HG03280 (cell line): ENCODE data around the gene VSX1.

ENCODE experiments used
- ATAC-seq: cut with Tn5 transposase; IDR thresholded peaks from one replicate; pipeline ENCODE4 v1.9.1; 2021; ENCODE audit warnings: mild to moderate bottlenecking, moderate library complexity; ENCODE audit not compliant: unreplicated experiment

Gene VSX1

DNA sequence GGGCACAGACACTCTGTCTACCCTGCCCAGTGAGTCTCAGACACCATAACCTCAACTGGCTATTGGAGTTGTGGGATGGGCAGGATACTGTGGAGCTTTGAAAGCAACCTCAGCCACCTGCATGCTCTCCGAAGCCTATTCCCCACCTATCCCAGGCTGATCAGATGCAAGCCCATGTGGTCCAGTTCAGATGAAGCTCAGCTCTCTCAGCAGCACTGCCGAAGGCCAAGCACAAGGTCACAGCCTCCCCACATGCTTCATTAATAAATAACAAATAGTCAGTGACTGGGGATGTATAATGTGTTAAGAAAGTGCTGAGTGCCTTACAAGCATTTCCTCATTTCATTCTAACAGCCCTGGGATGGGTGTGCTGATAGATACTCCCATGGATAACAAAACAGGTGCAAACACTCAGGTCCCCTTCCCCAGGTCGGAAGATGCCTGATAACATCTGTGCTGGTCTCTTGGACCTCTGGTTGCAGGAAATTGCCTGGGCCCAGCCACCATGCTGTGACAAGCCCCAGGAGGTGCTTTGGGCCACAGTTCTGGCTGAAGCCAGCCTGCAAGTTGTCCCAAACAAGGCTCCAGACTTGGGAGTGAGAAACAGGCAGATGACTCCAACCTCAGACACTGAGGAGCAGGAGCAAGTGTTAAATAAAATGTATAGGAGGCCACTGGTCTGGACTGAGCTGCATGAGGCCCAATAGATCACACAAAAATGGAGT, 27.7 kb downstream of the VSX1 start:
- ATAC-seq, result no peak

GRCh38 chr20:25053255-25054031, 28.5 kb downstream of the VSX1 start:
- ATAC-seq, result no peak

DNA sequence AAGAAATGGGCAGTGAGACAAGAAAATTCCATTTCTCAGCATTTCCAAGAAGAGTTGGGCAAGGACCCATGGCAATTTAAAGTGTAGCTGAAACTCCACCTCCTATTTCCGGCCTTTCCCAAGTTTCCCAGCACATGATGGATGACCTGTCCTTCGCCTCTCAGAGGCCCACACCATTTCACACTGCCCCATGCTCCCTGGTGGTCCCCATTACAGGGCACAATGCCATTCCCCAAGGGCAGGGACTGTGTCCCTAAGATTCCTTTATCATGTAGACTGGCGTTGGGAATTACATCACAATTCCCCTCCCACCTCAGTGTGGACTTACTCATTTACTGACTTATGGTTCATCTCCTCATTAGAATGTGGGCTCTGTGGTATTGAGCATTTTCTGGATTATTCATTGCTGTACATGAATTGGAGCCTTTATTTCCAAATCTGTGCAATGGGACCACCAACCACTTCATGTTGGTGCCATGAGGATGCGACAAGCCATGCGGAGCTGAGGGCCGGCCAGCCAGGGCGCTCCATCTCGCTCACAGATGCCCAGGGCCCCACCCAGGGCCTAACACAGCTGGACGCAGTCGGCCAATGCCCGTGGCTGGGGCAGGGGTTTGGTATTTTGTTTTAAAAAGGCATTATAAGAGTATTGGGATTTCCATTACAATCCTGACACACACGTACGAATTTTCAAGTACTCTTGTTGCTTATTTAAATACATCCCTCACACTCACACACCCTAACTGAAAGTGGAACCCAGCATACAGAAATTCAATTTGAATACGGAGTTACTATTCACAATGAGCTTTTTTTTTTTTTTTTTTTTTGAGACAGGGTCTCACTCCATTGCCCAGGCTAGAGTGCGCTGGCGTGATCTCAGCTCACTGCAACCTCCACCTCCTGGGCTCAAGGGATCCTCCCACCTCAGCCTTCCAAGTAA, 29.4 kb downstream of the VSX1 start:
- ATAC-seq, result no peak

GRCh38 chr20:25051386-25052155, 30.4 kb downstream of the VSX1 start:
- no peak for ATAC-seq

- no peak for ATAC-seq
Observed at GRCh38 chr20:25050501-25051350, 31.2 kb downstream of the VSX1 start.

GRCh38 chr20:25050082-25050481, 31.9 kb downstream of the VSX1 start:
- ATAC-seq, result no peak

DNA sequence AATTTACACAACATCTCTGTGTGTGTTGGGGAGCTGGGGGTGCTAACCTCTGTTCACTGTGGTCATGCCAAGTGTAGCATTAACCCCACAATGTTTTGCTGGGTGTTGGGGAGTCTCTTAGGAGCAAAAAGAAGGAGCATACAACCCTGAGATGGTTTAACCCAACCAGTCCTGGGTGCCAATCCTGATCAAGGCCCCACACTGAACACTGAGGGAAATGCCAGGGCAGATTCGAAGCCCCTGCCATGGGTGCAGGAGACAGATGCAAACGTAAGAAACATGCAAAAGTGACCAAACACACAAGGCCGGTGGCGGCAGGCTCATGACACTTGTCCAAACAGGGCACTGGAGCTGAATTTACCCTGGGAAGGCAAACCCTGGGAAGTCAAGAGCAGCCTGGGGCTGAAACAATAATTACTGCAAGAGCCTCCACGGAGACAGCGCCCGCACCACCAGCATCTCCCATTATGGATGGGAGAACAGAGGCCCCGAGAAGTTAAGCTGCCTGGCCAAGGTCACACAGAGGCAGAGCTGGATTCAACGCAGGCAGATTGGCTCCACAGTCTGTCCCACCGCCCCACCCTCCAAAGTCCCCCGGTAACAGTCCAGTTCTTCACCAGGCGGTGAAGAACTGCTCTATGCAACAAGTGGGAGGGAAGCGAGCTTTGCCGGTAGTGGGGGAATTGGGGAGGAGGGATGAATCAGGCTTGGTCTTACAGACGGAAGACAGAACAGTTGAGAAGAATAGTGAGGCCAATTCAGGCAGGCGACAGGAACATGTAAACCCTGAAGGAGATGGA, 32.5 kb downstream of the VSX1 start:
- no peak for ATAC-seq

DNA sequence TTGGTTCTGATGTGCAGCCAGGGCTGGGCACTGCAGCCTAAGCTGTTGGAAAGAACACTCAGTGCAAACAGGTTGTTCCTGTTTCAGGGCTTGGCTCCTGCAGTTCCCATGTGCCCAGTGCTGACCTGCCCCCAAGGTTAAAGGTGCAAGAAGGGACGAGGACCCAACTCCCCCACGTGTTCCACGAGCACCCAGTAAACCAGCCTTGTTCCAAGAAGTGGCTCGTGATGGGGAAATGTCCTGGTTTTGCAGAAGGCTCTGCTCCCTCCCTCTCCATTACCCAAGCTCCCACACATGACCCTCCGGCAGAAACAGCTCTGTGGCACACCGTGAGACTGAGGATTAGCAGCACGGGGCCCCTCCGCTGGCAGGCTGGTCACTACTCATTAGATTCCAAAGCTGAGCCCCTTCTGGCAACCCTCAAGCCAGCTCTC, 33.4 kb downstream of the VSX1 start:
- no peak for ATAC-seq

DNA sequence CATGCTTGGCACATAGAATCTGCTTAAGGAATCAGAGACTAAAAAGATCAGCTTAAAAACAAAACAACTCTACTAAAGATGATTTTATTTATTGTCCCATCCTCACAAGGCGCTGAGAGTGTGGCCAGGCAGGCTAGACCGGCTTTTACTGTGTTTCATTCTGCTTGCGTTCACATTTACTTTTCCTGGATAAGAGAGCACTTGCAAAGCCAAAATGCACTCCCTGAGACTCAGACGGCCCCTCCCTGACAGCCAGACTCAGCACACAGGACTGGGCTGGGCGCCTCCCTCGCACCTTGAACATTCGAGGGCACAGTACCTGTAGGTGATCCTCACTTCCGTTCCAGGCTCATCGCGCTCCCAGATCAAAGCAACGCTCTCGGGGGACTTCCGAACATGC, 34.2 kb downstream of the VSX1 start:
- ATAC-seq, result no peak

DNA sequence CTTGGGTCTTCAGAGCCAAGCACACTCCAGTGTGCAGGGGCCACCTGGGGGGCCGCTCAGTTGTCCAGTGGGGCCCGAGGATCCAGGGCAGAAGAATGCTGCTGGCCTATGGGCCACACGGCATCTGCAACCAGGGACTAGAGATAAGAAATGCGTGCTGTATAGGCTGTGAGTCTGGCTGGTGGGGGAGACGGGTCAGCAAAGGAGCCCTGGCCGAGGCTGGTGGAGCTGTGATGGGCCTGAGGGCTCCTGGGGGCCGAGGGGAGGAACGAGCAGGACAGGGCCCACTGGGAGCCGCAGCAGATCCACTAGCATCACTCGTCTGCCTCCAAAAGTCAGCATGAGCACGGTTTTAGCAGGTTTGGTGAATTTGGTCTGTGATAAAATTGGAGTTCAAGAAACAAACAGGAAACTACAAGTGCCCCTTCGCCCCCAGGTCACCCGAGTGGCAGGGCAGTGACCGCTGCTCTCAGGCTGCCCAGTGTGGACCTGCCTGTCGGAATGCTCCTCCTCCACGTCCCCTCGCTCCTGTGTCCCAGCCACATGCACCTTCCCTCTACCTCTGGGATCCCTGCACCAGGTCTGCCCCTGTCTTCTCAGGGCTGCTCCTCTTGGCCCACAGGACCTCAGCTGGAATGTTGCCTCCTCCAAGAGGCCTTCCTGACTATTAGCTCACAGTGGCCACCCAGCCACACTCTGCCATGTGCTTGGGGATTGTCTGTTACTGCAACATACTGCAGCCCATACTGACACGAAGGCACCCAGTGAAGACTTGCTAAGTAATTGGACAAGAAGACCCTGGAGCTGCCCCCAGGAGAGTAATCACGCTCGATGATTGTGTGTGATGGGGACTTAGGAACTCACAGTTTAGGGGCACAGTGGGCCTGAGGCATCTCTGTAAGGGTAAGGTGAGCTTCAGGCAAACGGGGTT, 34.9 kb downstream of the VSX1 start:
- ATAC-seq, result no peak

GRCh38 chr20:25046181-25046641, 35.7 kb downstream of the VSX1 start:
- no peak for ATAC-seq

DNA sequence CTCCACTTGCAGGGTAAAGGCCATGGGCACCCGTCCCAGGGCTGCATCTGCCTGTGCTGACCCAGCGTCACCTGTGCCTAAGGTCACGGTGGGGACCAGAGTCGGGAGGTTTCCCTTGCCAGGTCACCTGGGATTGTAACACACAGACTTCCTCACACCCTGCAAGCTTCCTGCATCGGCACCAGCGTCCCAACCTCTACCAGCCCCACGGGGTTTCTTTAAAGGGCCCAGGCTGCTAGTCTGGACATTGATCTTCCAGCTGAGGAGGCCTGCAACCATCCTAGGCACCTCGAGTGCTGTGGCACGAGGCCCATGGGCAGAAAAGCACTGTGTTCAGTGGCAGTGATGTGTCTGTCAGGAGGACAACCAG, 36.6 kb downstream of the VSX1 start:
- no peak for ATAC-seq

DNA sequence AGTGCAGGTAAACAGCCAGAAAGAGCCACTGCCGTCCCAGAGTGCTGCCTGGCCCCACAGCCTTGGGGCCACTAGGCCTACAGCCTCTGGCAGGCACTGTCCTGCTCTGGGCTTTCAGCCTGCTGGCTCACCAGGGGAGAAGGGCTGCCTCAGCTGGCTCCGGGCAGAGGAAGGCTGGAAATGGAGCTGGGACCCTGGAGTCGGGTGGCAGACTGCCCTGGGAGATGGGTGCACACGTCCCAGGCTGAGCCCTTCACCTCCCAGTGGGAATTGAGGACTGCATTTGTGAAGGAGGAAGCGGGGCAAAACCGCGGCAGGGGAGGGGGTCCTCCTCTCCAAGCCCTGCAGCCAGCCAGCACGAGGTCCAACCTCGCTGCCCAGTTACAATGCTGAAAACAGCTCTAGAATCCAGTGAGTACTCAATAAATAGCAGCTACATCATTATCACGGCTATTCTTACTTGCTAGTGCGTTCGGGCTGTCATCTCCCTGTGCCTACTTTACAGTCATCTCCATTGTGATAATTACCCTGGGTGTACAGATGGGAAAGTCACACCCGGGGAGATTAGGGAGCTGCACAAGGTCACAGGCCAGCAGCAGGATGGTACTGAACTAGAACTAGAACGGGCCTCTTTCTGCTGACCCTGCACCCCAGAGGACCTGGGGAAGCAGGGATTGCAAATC, 37.1 kb downstream of the VSX1 start:
- ATAC-seq, result no peak

DNA sequence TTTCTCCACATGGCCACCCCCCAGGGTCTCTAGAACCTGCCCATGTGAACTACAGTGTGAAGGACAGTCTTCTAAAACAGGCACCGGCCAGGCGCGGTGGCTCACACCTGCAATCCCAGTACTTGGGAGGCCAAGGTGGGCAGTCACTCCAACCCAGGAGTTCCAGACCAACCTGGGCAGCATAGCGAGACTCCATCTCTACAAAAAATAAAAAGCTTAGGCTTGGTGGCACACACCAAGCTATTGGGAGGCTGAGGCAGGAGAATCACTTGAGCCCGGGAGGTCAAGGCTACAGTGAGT, 37.7 kb downstream of the VSX1 start:
- no peak for ATAC-seq

DNA sequence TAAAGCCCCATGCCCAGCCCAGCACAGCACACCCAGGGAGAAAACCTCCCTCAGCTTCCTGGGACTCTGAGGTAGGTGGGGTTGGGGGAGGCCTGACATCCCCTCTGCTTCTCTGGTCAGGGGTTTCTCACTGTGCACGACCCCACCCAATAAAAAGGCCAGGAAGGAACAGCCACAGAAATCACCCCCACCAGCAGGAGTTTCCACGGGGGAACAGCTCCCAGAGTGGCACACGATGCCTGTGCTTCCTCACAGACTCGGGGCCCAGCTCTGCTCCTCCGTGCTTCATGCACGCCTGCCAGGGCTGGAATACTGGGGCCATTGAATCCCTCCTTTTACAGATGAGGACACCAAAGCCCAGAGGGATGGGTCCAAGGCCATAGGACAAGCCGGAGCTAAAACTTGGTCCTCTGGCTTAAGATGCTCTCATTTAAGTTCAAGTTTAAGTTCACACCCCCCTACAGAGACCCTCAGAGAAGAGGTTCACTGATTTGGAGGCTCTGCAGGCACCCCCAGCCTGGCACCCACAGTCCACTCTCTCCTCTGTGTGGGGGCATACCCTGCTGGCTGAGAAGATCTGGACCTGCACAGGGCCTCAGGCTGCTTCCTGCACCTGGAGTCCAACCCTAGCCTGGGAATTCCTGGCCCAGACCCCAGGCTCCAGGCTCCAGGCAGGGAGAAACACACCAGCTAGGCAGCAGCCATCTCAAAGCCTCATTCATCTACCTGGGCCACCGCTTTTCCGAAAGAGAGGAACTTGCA, 38.3 kb downstream of the VSX1 start:
- ATAC-seq, result no peak
